IMR-90 (cell line): ENCODE measurements around the gene SDC4. TPM values are rescaled to one million over a fixed set of nuclear protein-coding genes. Genes with fewer than 3 reads are reported as not detected.

Experiments
- ATAC-seq: fragments of 200-7000 bp; cut with Tn5 transposase; 2 replicates; pipeline ENCODE4 v1.9.1; 2020; ENCODE audit warnings: low read depth, mild to moderate bottlenecking, moderate library complexity
- BruUV-seq: library from RNA; stranded (reverse); fragments of 400-500 nt; replicated peaks from 2 replicates; lab custom pipeline; 2021; lab: Mats Ljungman, UMichigan
- CTCF ChIA-PET: fragments of 300-600 bp; formaldehyde crosslinking; extraction: SDS; loops from one replicate; lab custom pipeline; 2021; ENCODE audit warnings: antibody characterized with exemption; lab: Yijun Ruan, JAX
- POLR2A ChIA-PET: fragments of 300-600 bp; sonication (Branson Sonifier 250); formaldehyde crosslinking; loops from one replicate; lab custom pipeline; 2022; ENCODE audit warnings: antibody characterized with exemption; ENCODE audit not compliant: unreplicated experiment; lab: Charles Lee
- DNase-seq: peaks from one replicate; pipeline ENCODE4 v3.0.0; 2013
- H2AFZ ChIP-seq: replicated peaks from 2 replicates; pipeline ENCODE3; 2013; ENCODE audit warnings: low read length, mild to moderate bottlenecking; ENCODE audit not compliant: poor library complexity
- H2AK5ac ChIP-seq: 2 replicates; pipeline ENCODE4 v1.6.1; 2013; ENCODE audit warnings: low read depth, low read length, inconsistent platforms
- H2AK9ac ChIP-seq: replicated peaks from 2 replicates; pipeline ENCODE3; 2013; ENCODE audit warnings: mild to moderate bottlenecking, low read depth, low read length, moderate library complexity; ENCODE audit not compliant: poor library complexity
- H2BK120ac ChIP-seq: 2 replicates; pipeline ENCODE4 v1.6.1; 2013; ENCODE audit warnings: low read depth, low read length, inconsistent platforms
- H2BK15ac ChIP-seq: 3 replicates; pipeline ENCODE4 v1.6.1; 2013; ENCODE audit warnings: low read depth, low read length, inconsistent platforms
- H2BK20ac ChIP-seq: 2 replicates; pipeline ENCODE4 v1.6.1; 2013; ENCODE audit warnings: low read depth, mild to moderate bottlenecking, inconsistent platforms, low read length, moderate library complexity
- H2BK5ac ChIP-seq: 2 replicates; pipeline ENCODE4 v1.6.1; 2013; ENCODE audit warnings: mild to moderate bottlenecking, low read depth, low read length, inconsistent platforms; ENCODE audit not compliant: poor library complexity, severe bottlenecking
- H3K14ac ChIP-seq: replicated peaks from 2 replicates; pipeline ENCODE4 v1.6.1; 2013; ENCODE audit warnings: low read depth, low read length, inconsistent platforms
- H3K18ac ChIP-seq: 2 replicates; pipeline ENCODE4 v1.6.1; 2013; ENCODE audit warnings: low read depth, low read length, control low read depth
- H3K23ac ChIP-seq: 2 replicates; pipeline ENCODE4 v1.6.1; 2013; ENCODE audit warnings: low read depth, low read length, inconsistent platforms
- H3K27ac ChIP-seq: 2 replicates; pipeline ENCODE4 v1.5.1; 2013; ENCODE audit warnings: mild to moderate bottlenecking, control low read depth, low read length; ENCODE audit not compliant: insufficient read depth
- H3K27me3 ChIP-seq: 2 replicates; pipeline ENCODE4 v1.6.1; 2013; ENCODE audit warnings: low read length; ENCODE audit not compliant: control insufficient read depth, insufficient read depth
- H3K36me3 ChIP-seq: 2 replicates; pipeline ENCODE4 v1.6.1; 2013; ENCODE audit warnings: low read length, mixed read lengths; ENCODE audit not compliant: control insufficient read depth, insufficient read depth
- H3K4ac ChIP-seq: 2 replicates; pipeline ENCODE4 v1.6.1; 2013; ENCODE audit warnings: low read depth, low read length, inconsistent platforms
- H3K4me1 ChIP-seq: 2 replicates; pipeline ENCODE4 v1.6.1; 2013; ENCODE audit warnings: low read length, mixed read lengths; ENCODE audit not compliant: control insufficient read depth, insufficient read depth
- H3K4me2 ChIP-seq: 2 replicates; pipeline ENCODE4 v1.6.1; 2013; ENCODE audit warnings: low read depth, mild to moderate bottlenecking, control low read depth, low read length, moderate library complexity
- H3K4me3 ChIP-seq: 2 replicates; pipeline ENCODE4 v1.5.1; 2013; ENCODE audit warnings: low read depth, mild to moderate bottlenecking, control low read depth, low read length, moderate library complexity; ENCODE audit not compliant: insufficient read depth
- H3K56ac ChIP-seq: 2 replicates; pipeline ENCODE4 v1.6.1; 2013; ENCODE audit warnings: low read length, inconsistent platforms; ENCODE audit not compliant: insufficient read depth; ENCODE audit errors: extremely low read depth
- H3K79me1 ChIP-seq, 2 experiments: 2 replicates each; pipeline ENCODE4 v1.6.1; 2013; ENCODE audit warnings: low read length in 2 of 2, inconsistent platforms in 1 of 2, low read depth in 1 of 2
- H3K9ac ChIP-seq: 2 replicates; pipeline ENCODE4 v1.6.1; 2013; ENCODE audit warnings: low read depth, low read length, control low read depth
- H3K9me1 ChIP-seq: 2 replicates; pipeline ENCODE4 v1.6.1; 2013; ENCODE audit warnings: low read length, inconsistent platforms; ENCODE audit not compliant: insufficient read depth
- H3K9me3 ChIP-seq: 2 replicates; pipeline ENCODE4 v1.6.1; 2013; ENCODE audit warnings: low read length; ENCODE audit not compliant: control insufficient read depth, insufficient read depth
- H4K20me1 ChIP-seq: 2 replicates; pipeline ENCODE4 v1.6.1; 2013; ENCODE audit warnings: low read length, inconsistent platforms; ENCODE audit not compliant: insufficient read depth
- H4K5ac ChIP-seq: 2 replicates; pipeline ENCODE4 v1.6.1; 2013; ENCODE audit warnings: mild to moderate bottlenecking, low read depth, low read length, control low read depth
- H4K8ac ChIP-seq, 2 experiments: 2 replicates each; pipeline ENCODE4 v1.6.1; 2013; ENCODE audit warnings: low read depth in 2 of 2, low read length in 2 of 2, control low read depth in 1 of 2, inconsistent platforms in 1 of 2
- H4K91ac ChIP-seq: 2 replicates; pipeline ENCODE4 v1.6.1; 2013; ENCODE audit warnings: low read depth, low read length, inconsistent platforms; ENCODE audit not compliant: insufficient read depth
- CHD1 ChIP-seq: IDR thresholded peaks from 2 replicates; pipeline ENCODE4 v1.6.1; 2012; ENCODE audit warnings: low read depth, low read length, improper control_type of control experiment
- MAZ ChIP-seq: IDR thresholded peaks from 2 replicates; pipeline ENCODE4 v1.6.1; 2012; ENCODE audit warnings: low read depth, mild to moderate bottlenecking, low read length, improper control_type of control experiment, moderate library complexity, borderline replicate concordance
- RFX5 ChIP-seq: IDR thresholded peaks from 2 replicates; pipeline ENCODE4 v1.8.0; 2012; ENCODE audit warnings: low read depth, mild to moderate bottlenecking, low read length, moderate library complexity
- SMC3 ChIP-seq: fragments of 150-350 bp; IDR thresholded peaks from 2 replicates; pipeline ENCODE4 v1.6.1; 2016; ENCODE audit warnings: low read depth, mild to moderate bottlenecking, antibody characterized with exemption, low read length, moderate library complexity
- WGBS, 2 experiments: methylation state at CpG; one replicate each; pipeline versions ENCODE4 v1.1.5 to v1.1.7; 2013; ENCODE audit warnings: missing lambda C conversion rate in 2 of 2; ENCODE audit not compliant: insufficient read length in 1 of 2; ENCODE audit errors: extremely low coverage in 2 of 2; 5-methylcytosine and 5-hydroxymethylcytosine counted together
- dilution Hi-C: fragments of 300-500 bp; cut with HindIII; formaldehyde crosslinking; loops from one replicate; pipeline ENCODE4 v1.14.3; 2018; ENCODE audit warnings: low sequenced_read_pairs; ENCODE audit not compliant: unreplicated experiment
- in situ Hi-C: fragments of 300-500 bp; cut with MboI; formaldehyde crosslinking; loops from 3 replicates; pipeline ENCODE4 v1.14.3; 2019; ENCODE audit warnings: low sequenced_read_pairs, inconsistent platforms, mixed read lengths
- intact Hi-C: fragments of 100-400 bp; cut with micrococcal nuclease; formaldehyde crosslinking; loops from 2 replicates; pipeline ENCODE4 v1.10.0; 2022
- polyA plus RNA-seq, 3 experiments: library from polyadenylated mRNA; depleted of rRNA; stranded (reverse); fragments of >200 nt; gene quantifications; 2 replicates each; pipeline ENCODE4 v1.2.3, GENCODE V29; 2012; ENCODE audit warnings: low replicate concordance in 1 of 3
- total RNA-seq: library from RNA; depleted of rRNA; stranded (reverse); fragments of >200 nt; gene quantifications from 2 replicates; pipeline ENCODE4 v1.2.3, GENCODE V29; 2012
- TF ChIP-seq, protein P1 (sequence below): conservative IDR thresholded peaks from 2 replicates; pipeline ENCODE4 v1.5.1; 2012; ENCODE audit warnings: mild to moderate bottlenecking, low read depth, low read length, improper control_type of control experiment
- TF ChIP-seq, protein P2 (sequence below): fragments of 150-350 bp; IDR thresholded peaks from 2 replicates; pipeline ENCODE4 v1.6.1; 2017; ENCODE audit warnings: mild to moderate bottlenecking, antibody characterized with exemption, low read length, low read depth

SDC4 gene
- total and polyA plus RNA-seq, 2 of the 4 experiments (the other 2 are of a cell fraction), result 203 to 265 TPM

DNA sequence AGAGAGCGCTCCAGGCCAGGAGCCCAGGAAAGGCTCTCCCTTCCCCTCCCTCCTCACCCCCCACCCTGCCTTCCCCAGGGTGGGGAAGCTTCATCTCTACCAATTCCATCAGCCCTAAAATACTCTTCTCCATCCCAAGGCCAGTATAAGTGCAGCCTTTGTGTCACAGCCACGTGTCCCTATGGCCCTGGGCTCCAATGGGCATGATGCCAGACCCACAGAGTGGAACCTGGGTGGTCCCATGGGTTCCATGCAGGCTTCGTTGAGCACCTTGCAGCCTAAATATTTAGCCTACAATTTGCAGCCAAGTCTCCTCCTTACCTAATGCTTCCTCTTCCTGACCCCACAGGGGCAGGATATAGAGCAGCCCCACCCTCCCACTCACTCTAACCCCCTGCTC, 39.1 kb downstream of the SDC4 start:
- H2AFZ ChIP-seq, result no peak overlapping the region
- intact Hi-C loops, result no loop called here
- peaks cover 48% of the 10 kb centered on the region for H3K27me3 ChIP-seq
- H3K4me1 ChIP-seq, result peaks cover 2% of the 10 kb centered on the region; the same call in 1 of the 2 replicates
- no peaks in the 10 kb centered on the region for H3K9me1 ChIP-seq
- in situ Hi-C loops, result no loop called here
- POLR2A ChIA-PET, result no interaction called here
- no peak overlapping the region for H4K91ac ChIP-seq
- CTCF ChIA-PET, result no interaction called here
- no peak overlapping the region for H2BK5ac ChIP-seq
- no peak for DNase-seq
- H3K9ac ChIP-seq, result no peak overlapping the region
- no peak overlapping the region for H2AK9ac ChIP-seq
- H2AK5ac ChIP-seq, result no peak overlapping the region
- no peak overlapping the region for H2BK120ac ChIP-seq
- H3K4me2 ChIP-seq, result no peak overlapping the region
- H3K79me1 ChIP-seq, result no peaks in the 10 kb centered on the region
- H3K23ac ChIP-seq, result no peak overlapping the region
- no peaks in the 10 kb centered on the region for H3K36me3 ChIP-seq
- no peak overlapping the region for H3K56ac ChIP-seq
- ATAC-seq, result no peak
- no peak overlapping the region for H3K14ac ChIP-seq
- no peak overlapping the region for H3K4ac ChIP-seq
- H4K5ac ChIP-seq, result no peak overlapping the region
- no peak overlapping the region for H2BK20ac ChIP-seq
- H3K9me3 ChIP-seq, result no peaks in the 10 kb centered on the region
- TF ChIP-seq CHD1 (no peak), RFX5 (no peak), SMC3 (no peak), MAZ (no peak)
- TF ChIP-seq, protein P1, sequence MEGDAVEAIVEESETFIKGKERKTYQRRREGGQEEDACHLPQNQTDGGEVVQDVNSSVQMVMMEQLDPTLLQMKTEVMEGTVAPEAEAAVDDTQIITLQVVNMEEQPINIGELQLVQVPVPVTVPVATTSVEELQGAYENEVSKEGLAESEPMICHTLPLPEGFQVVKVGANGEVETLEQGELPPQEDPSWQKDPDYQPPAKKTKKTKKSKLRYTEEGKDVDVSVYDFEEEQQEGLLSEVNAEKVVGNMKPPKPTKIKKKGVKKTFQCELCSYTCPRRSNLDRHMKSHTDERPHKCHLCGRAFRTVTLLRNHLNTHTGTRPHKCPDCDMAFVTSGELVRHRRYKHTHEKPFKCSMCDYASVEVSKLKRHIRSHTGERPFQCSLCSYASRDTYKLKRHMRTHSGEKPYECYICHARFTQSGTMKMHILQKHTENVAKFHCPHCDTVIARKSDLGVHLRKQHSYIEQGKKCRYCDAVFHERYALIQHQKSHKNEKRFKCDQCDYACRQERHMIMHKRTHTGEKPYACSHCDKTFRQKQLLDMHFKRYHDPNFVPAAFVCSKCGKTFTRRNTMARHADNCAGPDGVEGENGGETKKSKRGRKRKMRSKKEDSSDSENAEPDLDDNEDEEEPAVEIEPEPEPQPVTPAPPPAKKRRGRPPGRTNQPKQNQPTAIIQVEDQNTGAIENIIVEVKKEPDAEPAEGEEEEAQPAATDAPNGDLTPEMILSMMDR, result no peak
- TF ChIP-seq, protein P2, sequence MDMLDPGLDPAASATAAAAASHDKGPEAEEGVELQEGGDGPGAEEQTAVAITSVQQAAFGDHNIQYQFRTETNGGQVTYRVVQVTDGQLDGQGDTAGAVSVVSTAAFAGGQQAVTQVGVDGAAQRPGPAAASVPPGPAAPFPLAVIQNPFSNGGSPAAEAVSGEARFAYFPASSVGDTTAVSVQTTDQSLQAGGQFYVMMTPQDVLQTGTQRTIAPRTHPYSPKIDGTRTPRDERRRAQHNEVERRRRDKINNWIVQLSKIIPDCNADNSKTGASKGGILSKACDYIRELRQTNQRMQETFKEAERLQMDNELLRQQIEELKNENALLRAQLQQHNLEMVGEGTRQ, result no peak
- dilution Hi-C loops, result no loop called here
- WGBS, 2 experiments, result 38% methylated on average over 3 of the region's 3 CpGs; no CpG with 5 or more reads in 1 of the 2 experiments
- H3K18ac ChIP-seq, result no peak overlapping the region
- no TSS peak for BruUV-seq
- H2BK15ac ChIP-seq, result no peak overlapping the region
- H4K8ac ChIP-seq, result no peak overlapping the region
- no peak overlapping the region for H3K4me3 ChIP-seq
- no peaks in the 10 kb centered on the region for H4K20me1 ChIP-seq
- H3K27ac ChIP-seq, result no peak overlapping the region
